ENCODE measurements around the gene MICU1. TPM values are rescaled to one million over a fixed set of nuclear protein-coding genes. Genes with fewer than 3 reads are reported as not detected.

Gene MICU1
- total and polyA plus RNA-seq, 2 donors (not counting 3 experiments of a cell fraction or from before 2014, with no cell fraction given) = 27.5 to 48.0 TPM

- BruUV-seq (replicated peaks) = no TSS peak
- no peaks in the 10 kb centered on the region for H3K79me2 ChIP-seq (ENCODE audit: control insufficient read depth, insufficient read depth, low read length)
- dilution Hi-C loops (cut with MboI; ENCODE audit: extremely low pct_ligation_motif_present, low sequenced_read_pairs) = no loop called here
- no peak overlapping the region for H3K4me3 ChIP-seq (replicated peaks in 1 of 3; ENCODE audit: insufficient read depth in 1 of 3, low read depth in 1 of 3, low read length in 3 of 3)
- H3K9me3 ChIP-seq (replicated peaks; ENCODE audit: control insufficient read depth, insufficient read depth, low read length) = no peaks in the 10 kb centered on the region
- FAIRE-seq (no peak), DNase-seq (ENCODE audit: low read depth, low spot score) (no peak)
- no peaks in the 10 kb centered on the region for H3K4me1 ChIP-seq (ENCODE audit: control insufficient read depth, extremely low read depth, insufficient read depth, low read length)
- TF ChIP-seq EZH2 (IDR thresholded peaks at IDR 0.05; ENCODE audit: borderline replicate concordance, low read depth, low read length, severe bottlenecking) (no peak), POLR2AphosphoS5 (IDR thresholded peaks at IDR 0.05; ENCODE audit: insufficient read depth, low read depth, low read length) (no peak), POLR2A (IDR thresholded peaks at IDR 0.05; ENCODE audit: low read depth, low read length) (no peak), CTCF (IDR thresholded peaks at IDR 0.05; ENCODE audit: extremely low read depth in 1 of 2, insufficient read depth in 1 of 2, low read depth in 1 of 2, low read length in 2 of 2) (no peak), MAX (IDR thresholded peaks at IDR 0.05; ENCODE audit: insufficient read depth, insufficient read length) (no peak), FOS (IDR thresholded peaks at IDR 0.05; ENCODE audit: borderline replicate concordance, insufficient read depth, low read length) (no peak), MYC (IDR thresholded peaks at IDR 0.05; ENCODE audit: low read depth, low read length) (no peak), GATA2 (IDR thresholded peaks at IDR 0.05; ENCODE audit: insufficient read depth, insufficient read length, low read depth, low read length) (no peak), JUN (IDR thresholded peaks at IDR 0.05; ENCODE audit: borderline replicate concordance, insufficient read depth, insufficient read length, low read depth) (no peak)
- H3K4me2 ChIP-seq (ENCODE audit: insufficient read depth, low read length) = no peak overlapping the region
- no peaks in the 10 kb centered on the region for H4K20me1 ChIP-seq (replicated peaks; ENCODE audit: control insufficient read depth, extremely low read depth, insufficient read depth, low read length)
- H2AFZ ChIP-seq (ENCODE audit: low read depth, low read length) = no peak overlapping the region
- no peaks in the 10 kb centered on the region for H3K9me1 ChIP-seq (replicated peaks; ENCODE audit: control insufficient read depth, extremely low read depth, insufficient read depth, low read length)
- no peaks in the 10 kb centered on the region for H3K27me3 ChIP-seq (ENCODE audit: control insufficient read depth in 2 of 2, insufficient read depth in 2 of 2, low read length in 2 of 2)
- no peak overlapping the region for H3K9ac ChIP-seq (replicated peaks; ENCODE audit: extremely low read depth, insufficient read depth, low read length)
- CTCF ChIA-PET = interaction anchor here (1.2 kb wide), 1 partner anchor 12 kb away, joined by 4 read pairs; no protein-coding TSS in a partner anchor
- H3K36me3 ChIP-seq (ENCODE audit: control insufficient read depth in 2 of 2, extremely low read depth in 1 of 2, insufficient read depth in 2 of 2, low read length in 2 of 2) = peaks cover 1 to 7% of the 10 kb centered on the region in 2 experiments
- no peak overlapping the region for H3K27ac ChIP-seq (ENCODE audit: insufficient read depth, low read depth, low read length)
- intact Hi-C loops (cut with micrococcal nuclease) = no loop called here
- POLR2A ChIA-PET = no interaction called here
Measured at GRCh38 chr10:72564596-72564995, 61.3 kb downstream of the MICU1 start.

Measured in endothelial cell of umbilical vein (primary cell).